ENCODE data around the gene CLEC4F.

Gene CLEC4F

GRCh38 chr2:70820499-70820898 lies at the start of gene CLEC4F:
Gene CLEC4F (minus strand): TSS chr2:70820599. CDS start chr2:70820523, 76 bp downstream.
- no peak for DNase-seq

GRCh38 chr2:70868970-70869369 lies 48.6 kb upstream of the CLEC4F start:
- no peak for DNase-seq

- DNase-seq, result peak; percentile 68
Observed at GRCh38 chr2:70861777-70862625, 41.6 kb upstream of the CLEC4F start.

- no peak for DNase-seq
Observed at GRCh38 chr2:70855667-70856066, 35.3 kb upstream of the CLEC4F start.

- no peak for DNase-seq
Observed at GRCh38 chr2:70854411-70854810, 34.0 kb upstream of the CLEC4F start.

GRCh38 chr2:70852824-70853223 lies 32.4 kb upstream of the CLEC4F start:
- DNase-seq, result no peak

- peak; percentile 53 for DNase-seq
Observed at GRCh38 chr2:70851704-70852103, 31.3 kb upstream of the CLEC4F start.

- DNase-seq, result no peak
Observed at GRCh38 chr2:70850925-70851324, 30.5 kb upstream of the CLEC4F start.

- DNase-seq, result no peak
Observed at GRCh38 chr2:70842401-70842800, 22.0 kb upstream of the CLEC4F start.

- DNase-seq, result no peak
Observed at GRCh38 chr2:70837980-70838925, 17.9 kb upstream of the CLEC4F start.

- DNase-seq, result no peak
Observed at GRCh38 chr2:70835643-70836042, 15.2 kb upstream of the CLEC4F start, which contains the start of gene CD207. Gene CD207 (minus strand): TSS chr2:70835816. CDS start chr2:70835776, 40 bp downstream.

GRCh38 chr2:70834881-70835280 lies 14.5 kb upstream of the CLEC4F start:
- DNase-seq, result no peak

- no peak for DNase-seq
Observed at GRCh38 chr2:70834106-70834505, 13.7 kb upstream of the CLEC4F start.

GRCh38 chr2:70833246-70833645 lies 12.8 kb upstream of the CLEC4F start:
- no peak for DNase-seq

- no peak for DNase-seq
Observed at GRCh38 chr2:70832386-70832785, 12.0 kb upstream of the CLEC4F start.

GRCh38 chr2:70831861-70832260 lies 11.5 kb upstream of the CLEC4F start:
- DNase-seq, result no peak

GRCh38 chr2:70830366-70830765 lies 10.0 kb upstream of the CLEC4F start:
- DNase-seq, result no peak

- DNase-seq, result no peak
Observed at GRCh38 chr2:70829916-70830315, 9.5 kb upstream of the CLEC4F start.

- no peak for DNase-seq
Observed at GRCh38 chr2:70828914-70829824, 8.8 kb upstream of the CLEC4F start.

GRCh38 chr2:70828115-70828514 lies 7.7 kb upstream of the CLEC4F start:
- no peak for DNase-seq

- no peak for DNase-seq
Observed at GRCh38 chr2:70827388-70827787, 7.0 kb upstream of the CLEC4F start.

- no peak for DNase-seq
Observed at GRCh38 chr2:70826696-70827350, 6.4 kb upstream of the CLEC4F start.

Measured in CD4-positive, alpha-beta T cell treated with Interleukin-17A for 1 hour (primary cell).